Spleen (tissue), 11 donors: ENCODE measurements around the gene CAMTA1. TPM values are rescaled to one million over a fixed set of nuclear protein-coding genes. Genes with fewer than 3 reads are reported as not detected.

ENCODE experiments used
- DNase-seq: peaks from one replicate; pipeline ENCODE4 v3.0.0-alpha.2; 2020
- H3K27ac ChIP-seq, 8 donors: fragments of 200-600 bp; sonication (generic) in 7 of 8; 1 replicate in 4 of 8; 2 replicates in 4 of 8; pipeline versions ENCODE4 v1.5.0 to v1.8.0; 2016 to 2021; ENCODE audit warnings: inconsistent platforms in 4 of 8, mild to moderate bottlenecking in 4 of 8, moderate library complexity in 1 of 8
- H3K27me3 ChIP-seq, 7 donors: fragments of 200-600 bp; sonication (generic) in 6 of 7; replicated peaks in 1 of 7; 1 replicate in 4 of 7; 2 replicates in 3 of 7; pipeline versions ENCODE4 v1.5.0 to v1.8.0; 2016 to 2021; ENCODE audit warnings: inconsistent platforms in 3 of 7, mild to moderate bottlenecking in 1 of 7
- H3K36me3 ChIP-seq, 6 donors: fragments of 200-600 bp; sonication (generic) in 5 of 6; 1 replicate in 4 of 6; 2 replicates in 2 of 6; pipeline versions ENCODE4 v1.5.0 to v1.8.0; 2016 to 2021; ENCODE audit warnings: inconsistent platforms in 2 of 6
- H3K4me1 ChIP-seq, 6 donors: fragments of 200-600 bp; sonication (generic) in 5 of 6; 1 replicate in 3 of 6; 2 replicates in 3 of 6; pipeline versions ENCODE4 v1.5.0 to v1.8.0; 2016 to 2021; ENCODE audit warnings: inconsistent platforms in 3 of 6
- H3K4me3 ChIP-seq, 8 donors: fragments of 200-600 bp; sonication (generic) in 7 of 8; 1 replicate in 4 of 8; 2 replicates in 4 of 8; pipeline versions ENCODE4 v1.5.0 to v1.8.0; 2016 to 2021; ENCODE audit warnings: inconsistent platforms in 4 of 8, mild to moderate bottlenecking in 4 of 8, moderate library complexity in 2 of 8
- H3K9me3 ChIP-seq, 8 donors: fragments of 200-600 bp; sonication (generic) in 7 of 8; 1 replicate in 4 of 8; 2 replicates in 4 of 8; pipeline versions ENCODE4 v1.5.0 to v1.8.0; 2016 to 2021; ENCODE audit warnings: inconsistent platforms in 4 of 8
- POLR2A ChIP-seq, 3 donors: fragments of 450-650 bp; IDR thresholded peaks; one replicate each; pipeline ENCODE4 v1.5.1; 2017; ENCODE audit warnings: antibody characterized with exemption in 3 of 3, mild to moderate bottlenecking in 1 of 3
- POLR2AphosphoS5 ChIP-seq, 3 donors: sonication (generic); formaldehyde crosslinking; IDR thresholded peaks; one replicate each; pipeline ENCODE4 v1.5.1; 2017; ENCODE audit warnings: antibody characterized with exemption in 3 of 3
- WGBS, 5 donors: extraction: QIAGEN DNeasy Blood & Tissue Kit in 3 of 5; methylation state at CpG; one replicate each; pipeline versions ENCODE4 v1.1.5 to v1.1.7; 2013 to 2018; 5-methylcytosine and 5-hydroxymethylcytosine counted together
- intact Hi-C: fragments of 100-400 bp; cut with DNase I; formaldehyde crosslinking; loops from one replicate; pipeline ENCODE4 v1.15.0; 2023; ENCODE audit warnings: low total_unique reads
- polyA plus RNA-seq, 3 donors: library from polyadenylated mRNA; stranded (reverse); fragments of 200-250 nt; gene quantifications; one replicate each; pipeline ENCODE4 v1.2.1, GENCODE V29; 2013
- total RNA-seq, 7 donors: library from RNA; depleted of rRNA in 3 of 7; stranded (reverse); fragments of >200 nt in 3 of 7; fragmentation: NEBNext Ultra II Directional in 4 of 7; extraction: Animal tissue kit (Norgen Biotek cat#: 25700) in 4 of 7; gene quantifications; one replicate each; pipeline versions ENCODE4 v1.1.0 to v1.2.1, GENCODE V29; 2016 to 2021
- TF ChIP-seq, protein P1 (sequence below), 11 experiments: fragments of 200-600 bp in 7 of 11; fragments of 450-650 bp in 4 of 11; sonication (generic) in 4 of 11; IDR thresholded peaks in 8 of 11; conservative IDR thresholded peaks in 3 of 11; 1 replicate in 7 of 11; 2 replicates in 4 of 11; pipeline versions ENCODE4 v1.4.0 to v1.8.0; 2016 to 2021; ENCODE audit warnings: antibody characterized with exemption in 11 of 11, inconsistent platforms in 4 of 11, mild to moderate bottlenecking in 1 of 11
- donor health status: healthy with polysubstance abuse.
- donor health status: DM: no; HTN: no; CAD: no; lungs with moderate emphysema.
- donor health status: DM: no; HTN: no; CAD: no.
- donor health status: Bipolar disorder and iron deficiency.
- donor health status: healthy.
- donor health status: DM: no; HTN: no; CAD: no.
- donor health status: DM: yes; HTN: yes; CAD: no.

Gene CAMTA1
- total and polyA plus RNA-seq, 10 donors = 53.0 to 106 (median 77.3) TPM

DNA sequence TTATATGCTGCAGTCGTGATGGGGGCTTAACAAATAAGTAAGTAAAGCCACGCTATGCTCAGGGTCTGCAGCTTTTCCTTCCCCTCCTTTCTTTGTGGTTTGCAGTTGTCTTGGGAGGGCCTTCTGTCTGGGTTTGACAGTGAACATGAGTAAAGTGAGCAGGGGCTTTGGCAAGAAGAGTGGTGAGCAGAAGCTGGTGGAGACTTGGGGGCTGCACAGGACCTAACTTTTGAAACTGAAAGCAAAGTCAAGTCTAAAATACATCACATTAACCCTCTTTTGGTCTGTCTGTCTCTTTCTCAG lies 617.2 kb downstream of the CAMTA1 start:
- DNase-seq = no peak
- H3K27ac ChIP-seq = no peak overlapping the region
- 72 to 85% (median 79%) methylated on average over 2 of the region's 2 CpGs for WGBS, 5 donors
- no peak overlapping the region for H3K4me3 ChIP-seq
- H3K27me3 ChIP-seq = peaks cover 0 to 12% (median 0%) of the 10 kb centered on the region in 7 donors
- H3K4me1 ChIP-seq = no peaks in the 10 kb centered on the region
- intact Hi-C loops = no loop called here
- TF ChIP-seq POLR2AphosphoS5 (IDR thresholded peaks at IDR 0.05) (no peak), POLR2A (IDR thresholded peaks at IDR 0.05) (no peak)
- TF ChIP-seq, protein P1, sequence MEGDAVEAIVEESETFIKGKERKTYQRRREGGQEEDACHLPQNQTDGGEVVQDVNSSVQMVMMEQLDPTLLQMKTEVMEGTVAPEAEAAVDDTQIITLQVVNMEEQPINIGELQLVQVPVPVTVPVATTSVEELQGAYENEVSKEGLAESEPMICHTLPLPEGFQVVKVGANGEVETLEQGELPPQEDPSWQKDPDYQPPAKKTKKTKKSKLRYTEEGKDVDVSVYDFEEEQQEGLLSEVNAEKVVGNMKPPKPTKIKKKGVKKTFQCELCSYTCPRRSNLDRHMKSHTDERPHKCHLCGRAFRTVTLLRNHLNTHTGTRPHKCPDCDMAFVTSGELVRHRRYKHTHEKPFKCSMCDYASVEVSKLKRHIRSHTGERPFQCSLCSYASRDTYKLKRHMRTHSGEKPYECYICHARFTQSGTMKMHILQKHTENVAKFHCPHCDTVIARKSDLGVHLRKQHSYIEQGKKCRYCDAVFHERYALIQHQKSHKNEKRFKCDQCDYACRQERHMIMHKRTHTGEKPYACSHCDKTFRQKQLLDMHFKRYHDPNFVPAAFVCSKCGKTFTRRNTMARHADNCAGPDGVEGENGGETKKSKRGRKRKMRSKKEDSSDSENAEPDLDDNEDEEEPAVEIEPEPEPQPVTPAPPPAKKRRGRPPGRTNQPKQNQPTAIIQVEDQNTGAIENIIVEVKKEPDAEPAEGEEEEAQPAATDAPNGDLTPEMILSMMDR (IDR thresholded peaks at IDR 0.05 in 8 of 11, conservative IDR thresholded peaks at IDR 0.05 in 3 of 11) = no peak
- H3K9me3 ChIP-seq = peaks cover 0 to 19% (median 15%) of the 10 kb centered on the region in 8 donors
- H3K36me3 ChIP-seq = no peaks in the 10 kb centered on the region

DNA sequence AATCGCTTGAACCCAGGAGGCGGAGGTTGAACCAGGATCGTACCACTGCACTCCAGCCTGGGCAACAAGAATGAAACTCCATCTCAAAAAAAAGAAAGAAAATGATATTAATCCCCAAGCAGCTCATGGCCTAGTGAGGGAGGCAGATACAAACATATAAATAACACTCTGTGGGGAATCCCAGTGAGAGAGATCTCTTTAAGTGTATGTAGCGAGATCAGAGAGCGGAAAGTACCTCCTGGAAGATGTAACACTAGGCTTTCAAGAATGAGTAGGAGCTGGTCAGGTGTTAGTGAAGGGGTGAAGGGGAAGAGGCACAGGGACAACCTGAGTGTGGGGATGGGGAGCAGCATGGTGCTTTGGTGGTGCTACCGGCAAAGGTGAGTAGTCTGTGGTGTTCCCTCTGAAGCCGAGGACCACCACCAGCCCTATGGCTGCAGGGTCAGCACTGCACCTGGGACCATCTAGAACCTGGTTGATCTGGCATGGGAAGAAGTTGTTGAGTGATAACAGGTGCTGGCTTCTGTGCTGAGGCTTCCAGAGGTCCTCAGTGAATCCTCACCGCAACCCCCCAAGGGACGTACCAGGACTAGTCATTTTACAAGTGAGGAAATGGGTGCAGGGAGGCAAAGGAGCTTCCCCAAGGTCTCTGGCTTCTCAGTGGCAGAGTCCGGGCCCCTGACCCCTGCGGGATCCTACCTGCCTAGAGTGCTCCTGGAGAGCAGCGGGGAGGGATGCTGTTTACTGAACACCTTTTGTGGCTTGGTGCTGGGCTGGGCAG lies 618.2 kb downstream of the CAMTA1 start:
- H3K4me1 ChIP-seq = no peaks in the 10 kb centered on the region
- H3K27me3 ChIP-seq = peaks cover 0 to 12% (median 0%) of the 10 kb centered on the region in 7 donors
- no peak overlapping the region for H3K4me3 ChIP-seq
- WGBS, 5 donors = 88 to 93% (median 91%) methylated on average over 12 of the region's 12 CpGs
- TF ChIP-seq POLR2AphosphoS5 (IDR thresholded peaks at IDR 0.05) = no peak
- no peak for TF ChIP-seq POLR2A (IDR thresholded peaks at IDR 0.05)
- TF ChIP-seq, protein P1 (IDR thresholded peaks at IDR 0.05 in 8 of 11, conservative IDR thresholded peaks at IDR 0.05 in 3 of 11) = no peak
- H3K36me3 ChIP-seq = no peaks in the 10 kb centered on the region
- no peak overlapping the region for H3K27ac ChIP-seq
- intact Hi-C loops = no loop called here
- H3K9me3 ChIP-seq = peaks cover 0 to 19% (median 15%) of the 10 kb centered on the region in 8 donors
- peak; percentile 20 for DNase-seq

DNA sequence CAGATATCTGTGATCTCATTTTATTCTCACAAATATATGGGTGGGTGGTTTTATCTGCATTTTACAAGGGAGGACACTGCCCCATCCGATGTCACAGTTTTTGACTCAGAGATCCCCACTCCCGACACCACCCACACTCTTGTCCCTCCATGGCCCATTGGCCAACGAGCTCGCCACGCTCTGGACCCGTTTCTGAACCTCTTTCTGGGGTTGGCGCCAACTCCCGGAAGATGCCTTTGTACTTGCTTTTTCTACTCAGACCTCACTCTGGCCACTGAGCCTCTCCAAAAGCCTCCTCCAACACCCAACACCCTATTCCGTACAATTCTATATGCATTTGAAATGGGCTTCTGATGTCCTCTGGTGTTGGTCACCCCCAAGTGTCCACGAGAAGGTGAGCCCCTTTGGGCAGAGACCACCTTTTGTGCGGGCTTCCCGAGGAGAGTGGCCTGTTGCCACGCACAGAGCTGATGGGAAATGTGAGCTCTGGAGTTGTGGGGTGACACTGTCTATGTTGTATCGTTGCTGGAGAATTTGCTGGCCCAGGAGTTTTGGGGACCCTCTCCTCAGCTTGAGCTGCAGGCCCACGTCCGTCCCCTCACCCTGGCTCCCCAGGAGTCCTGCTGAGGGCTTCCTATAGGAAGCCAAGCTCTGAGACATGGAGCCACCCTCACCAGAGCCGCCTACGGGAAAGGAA lies 618.9 kb downstream of the CAMTA1 start:
- Histone ChIP-seq H3K27ac (no peak overlapping the region), H3K27me3 (peaks cover 0 to 12% (median 0%) of the 10 kb centered on the region in 7 donors), H3K9me3 (peaks cover 0 to 16% (median 13%) of the 10 kb centered on the region in 8 donors), H3K36me3 (no peaks in the 10 kb centered on the region), H3K4me1 (no peaks in the 10 kb centered on the region), H3K4me3 (no peak overlapping the region)
- TF ChIP-seq POLR2A (IDR thresholded peaks at IDR 0.05) (no peak), POLR2AphosphoS5 (IDR thresholded peaks at IDR 0.05) (no peak)
- TF ChIP-seq, protein P1 (IDR thresholded peaks at IDR 0.05 in 8 of 11, conservative IDR thresholded peaks at IDR 0.05 in 3 of 11) = no peak
- intact Hi-C loops = no loop called here
- peak; percentile 29 for DNase-seq
- WGBS, 5 donors = 84 to 94% (median 91%) methylated on average over 17 to 18 of the region's 18 CpGs

DNA sequence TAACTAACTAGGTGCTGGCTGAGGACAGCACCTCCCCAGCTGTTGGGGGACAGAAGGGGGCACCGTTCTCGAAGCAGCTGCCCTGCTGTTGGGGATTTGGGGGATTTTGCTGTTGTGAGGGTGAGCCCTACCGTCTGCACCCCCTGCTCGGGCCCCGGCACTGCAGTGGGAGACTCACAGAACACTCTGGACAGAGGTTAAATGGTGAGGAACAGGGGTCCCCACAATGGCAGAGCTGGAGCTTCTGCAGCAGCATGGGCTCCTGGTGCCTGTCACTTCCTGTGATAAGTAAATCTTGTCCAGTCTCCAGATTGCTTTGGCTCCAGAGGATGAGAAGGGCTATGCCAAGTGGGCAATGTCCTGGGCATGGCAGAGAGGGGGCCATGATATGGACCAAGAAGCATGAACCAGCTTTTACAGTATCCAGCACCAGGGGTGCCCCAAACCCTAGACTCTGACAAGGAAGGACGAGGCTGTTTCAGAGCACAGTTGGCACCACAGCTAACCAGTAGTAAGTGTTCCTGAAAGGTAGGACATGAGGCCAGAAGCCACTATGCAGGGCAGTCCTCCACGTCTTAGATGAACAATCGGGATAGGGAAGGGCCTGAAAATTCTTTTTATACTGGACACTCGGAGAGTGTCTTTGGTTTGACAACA lies 620.7 kb downstream of the CAMTA1 start:
- H3K36me3 ChIP-seq = no peaks in the 10 kb centered on the region
- no peak overlapping the region for H3K4me3 ChIP-seq
- no peaks in the 10 kb centered on the region for H3K4me1 ChIP-seq
- 77 to 95% (median 89%) methylated on average over 5 to 9 of the region's 9 CpGs for WGBS, 5 donors
- peak; percentile 25 for DNase-seq
- TF ChIP-seq POLR2A (IDR thresholded peaks at IDR 0.05) = no peak
- TF ChIP-seq, protein P1 (IDR thresholded peaks at IDR 0.05 in 8 of 11, conservative IDR thresholded peaks at IDR 0.05 in 3 of 11) = no peak
- TF ChIP-seq POLR2AphosphoS5 (IDR thresholded peaks at IDR 0.05) = no peak
- intact Hi-C loops = no loop called here
- no peaks in the 10 kb centered on the region for H3K9me3 ChIP-seq
- H3K27ac ChIP-seq = no peak overlapping the region
- peaks cover 0 to 12% (median 0%) of the 10 kb centered on the region in 7 donors for H3K27me3 ChIP-seq
